ENCODE results near the gene YPEL2.

The YPEL2 gene

GRCh38 chr17:59345476-59345875, 14.0 kb downstream of the YPEL2 start:
- H3K4me1 ChIP-seq (ENCODE audit: control insufficient read depth, insufficient read depth, low read length): peaks cover 46% of the 10 kb centered on the region
- peaks cover 4% of the 10 kb centered on the region for H3K27me3 ChIP-seq (ENCODE audit: control insufficient read depth, insufficient read depth, low read length, poor library complexity, severe bottlenecking)
- H3K36me3 ChIP-seq (ENCODE audit: control insufficient read depth, insufficient read depth, low read length): no peaks in the 10 kb centered on the region
- H3K27ac ChIP-seq (ENCODE audit: insufficient read depth, low read depth, low read length, poor library complexity, severe bottlenecking): no peak overlapping the region
- no peak overlapping the region for H3K4me3 ChIP-seq (ENCODE audit: insufficient read depth, low read depth, low read length)
- WGBS, 2 experiments: 71 to 90% methylated on average over 7 of the region's 7 CpGs
- H3K9me3 ChIP-seq (ENCODE audit: control insufficient read depth, low read length): no peaks in the 10 kb centered on the region

- 94 to 97% methylated on average over 4 of the region's 4 CpGs for WGBS, 2 experiments
- H3K4me3 ChIP-seq (ENCODE audit: insufficient read depth, low read depth, low read length): no peak overlapping the region
- peaks cover 52% of the 10 kb centered on the region for H3K4me1 ChIP-seq (ENCODE audit: control insufficient read depth, insufficient read depth, low read length)
- H3K27me3 ChIP-seq (ENCODE audit: control insufficient read depth, insufficient read depth, low read length, poor library complexity, severe bottlenecking): peaks cover 4% of the 10 kb centered on the region
- H3K27ac ChIP-seq (ENCODE audit: insufficient read depth, low read depth, low read length, poor library complexity, severe bottlenecking): no peak overlapping the region
- no peaks in the 10 kb centered on the region for H3K36me3 ChIP-seq (ENCODE audit: control insufficient read depth, insufficient read depth, low read length)
- no peaks in the 10 kb centered on the region for H3K9me3 ChIP-seq (ENCODE audit: control insufficient read depth, low read length)
Observed at GRCh38 chr17:59346341-59346740, 14.9 kb downstream of the YPEL2 start.

GRCh38 chr17:59346876-59347407, 15.5 kb downstream of the YPEL2 start:
- H3K4me3 ChIP-seq (ENCODE audit: insufficient read depth, low read depth, low read length): no peak overlapping the region
- WGBS, 2 experiments: 97% methylated on average over 6 of the region's 6 CpGs
- H3K4me1 ChIP-seq (ENCODE audit: control insufficient read depth, insufficient read depth, low read length): peaks cover 48% of the 10 kb centered on the region
- no peaks in the 10 kb centered on the region for H3K9me3 ChIP-seq (ENCODE audit: control insufficient read depth, low read length)
- peaks cover 4% of the 10 kb centered on the region for H3K27me3 ChIP-seq (ENCODE audit: control insufficient read depth, insufficient read depth, low read length, poor library complexity, severe bottlenecking)
- no peak overlapping the region for H3K27ac ChIP-seq (ENCODE audit: insufficient read depth, low read depth, low read length, poor library complexity, severe bottlenecking)
- H3K36me3 ChIP-seq (ENCODE audit: control insufficient read depth, insufficient read depth, low read length): no peaks in the 10 kb centered on the region

DNA sequence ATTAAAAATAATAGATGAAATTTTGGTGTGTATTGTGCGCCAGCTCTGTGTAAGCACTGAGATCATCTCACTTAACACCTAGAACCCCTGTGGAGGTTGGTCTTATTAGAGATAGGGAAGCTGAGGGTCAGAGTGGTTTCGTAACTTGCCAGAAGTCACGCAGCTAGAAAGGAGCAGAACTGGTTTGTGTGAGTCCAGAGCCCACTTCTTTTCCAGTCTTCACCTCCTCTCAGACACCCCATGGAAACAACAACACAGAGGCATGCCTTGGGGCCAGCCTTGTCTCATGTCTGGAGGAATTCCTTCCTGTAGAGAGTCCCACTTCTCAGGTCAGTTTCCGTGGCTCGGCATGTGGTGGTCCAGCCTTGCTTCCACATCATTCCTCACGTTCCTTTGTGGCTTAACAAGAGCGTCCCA, 16.5 kb downstream of the YPEL2 start:
- Histone ChIP-seq H3K36me3 (ENCODE audit: control insufficient read depth, insufficient read depth, low read length) (no peaks in the 10 kb centered on the region), H3K27me3 (ENCODE audit: control insufficient read depth, insufficient read depth, low read length, poor library complexity, severe bottlenecking) (peaks cover 4% of the 10 kb centered on the region), H3K4me3 (ENCODE audit: insufficient read depth, low read depth, low read length) (no peak overlapping the region), H3K4me1 (ENCODE audit: control insufficient read depth, insufficient read depth, low read length) (peaks cover 40% of the 10 kb centered on the region), H3K27ac (ENCODE audit: insufficient read depth, low read depth, low read length, poor library complexity, severe bottlenecking) (no peak overlapping the region), H3K9me3 (ENCODE audit: control insufficient read depth, low read length) (no peaks in the 10 kb centered on the region)
- 84 to 90% methylated on average over 6 to 7 of the region's 7 CpGs for WGBS, 2 experiments

DNA sequence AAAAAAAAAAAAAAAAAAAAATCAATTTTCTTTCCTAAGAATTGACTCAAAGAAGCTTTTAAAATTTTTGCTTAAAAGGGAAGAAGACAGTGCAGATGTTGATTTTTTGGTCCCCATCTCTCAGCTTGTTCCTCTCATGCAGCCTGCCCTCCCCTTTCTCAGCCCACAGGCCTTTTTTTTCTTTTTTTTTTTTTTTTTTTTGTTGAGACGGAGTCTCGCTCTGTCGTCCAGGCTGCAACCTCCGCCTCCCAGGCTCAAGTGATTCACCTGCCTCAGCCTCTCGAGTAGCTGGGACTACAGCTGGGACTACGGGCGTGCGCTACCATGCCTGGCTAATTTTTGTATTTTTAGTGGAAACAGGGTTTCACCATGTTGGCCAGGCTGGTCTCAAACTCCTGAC, 17.7 kb downstream of the YPEL2 start:
- Histone ChIP-seq H3K4me1 (ENCODE audit: control insufficient read depth, insufficient read depth, low read length) (peaks cover 40% of the 10 kb centered on the region), H3K27ac (ENCODE audit: insufficient read depth, low read depth, low read length, poor library complexity, severe bottlenecking) (no peak overlapping the region), H3K36me3 (ENCODE audit: control insufficient read depth, insufficient read depth, low read length) (no peaks in the 10 kb centered on the region), H3K27me3 (ENCODE audit: control insufficient read depth, insufficient read depth, low read length, poor library complexity, severe bottlenecking) (no peaks in the 10 kb centered on the region), H3K4me3 (ENCODE audit: insufficient read depth, low read depth, low read length) (no peak overlapping the region), H3K9me3 (ENCODE audit: control insufficient read depth, low read length) (no peaks in the 10 kb centered on the region)
- WGBS, 2 experiments: 91% methylated on average over 8 of the region's 8 CpGs

- Histone ChIP-seq H3K27ac (ENCODE audit: insufficient read depth, low read depth, low read length, poor library complexity, severe bottlenecking) (no peak overlapping the region), H3K4me1 (ENCODE audit: control insufficient read depth, insufficient read depth, low read length) (peaks cover 16% of the 10 kb centered on the region), H3K4me3 (ENCODE audit: insufficient read depth, low read depth, low read length) (no peak overlapping the region), H3K27me3 (ENCODE audit: control insufficient read depth, insufficient read depth, low read length, poor library complexity, severe bottlenecking) (no peaks in the 10 kb centered on the region), H3K36me3 (ENCODE audit: control insufficient read depth, insufficient read depth, low read length) (no peaks in the 10 kb centered on the region), H3K9me3 (ENCODE audit: control insufficient read depth, low read length) (no peaks in the 10 kb centered on the region)
- WGBS, 2 experiments: 93 to 95% methylated on average over 16 of the region's 16 CpGs
Observed at GRCh38 chr17:59353106-59353854, 21.8 kb downstream of the YPEL2 start.

DNA sequence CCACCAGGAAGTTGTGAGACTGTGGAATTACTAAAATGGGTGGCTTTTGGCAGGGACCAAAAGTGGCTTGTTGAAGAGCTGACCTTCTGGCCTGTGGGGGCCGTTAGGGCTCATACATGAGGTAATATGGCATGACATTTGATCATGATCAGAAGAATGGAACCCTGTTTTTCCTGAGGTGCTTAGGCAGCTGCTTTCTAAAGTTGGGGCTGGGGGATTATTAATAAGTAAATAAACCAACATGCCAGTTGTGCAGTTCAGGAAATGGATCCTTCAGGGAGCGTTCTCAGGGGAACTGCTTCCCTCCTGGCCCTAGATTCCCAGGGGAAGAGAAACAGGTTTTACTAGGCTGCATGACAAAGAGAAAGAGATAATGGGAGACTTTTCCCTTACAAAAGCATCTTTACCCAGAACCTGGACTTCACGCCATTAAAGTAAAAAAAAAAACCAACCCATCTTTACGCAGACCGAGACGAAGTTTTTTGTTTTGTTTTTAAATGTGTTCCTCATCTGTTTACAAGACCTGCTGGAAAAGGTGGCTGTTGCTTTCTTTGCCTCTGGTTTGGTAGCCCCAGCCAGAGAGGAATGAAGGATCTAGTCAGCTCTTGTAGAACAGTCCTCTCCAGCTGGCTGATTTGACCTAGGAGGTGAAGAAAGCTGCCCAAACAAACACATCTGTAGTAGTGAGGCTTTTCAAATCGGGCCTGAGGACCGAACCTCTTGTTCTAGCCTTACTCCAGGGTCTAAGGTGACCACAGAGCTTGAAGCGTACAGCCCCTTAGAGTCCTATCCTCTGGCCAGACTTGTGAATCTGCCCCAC, 22.7 kb downstream of the YPEL2 start:
- Histone ChIP-seq H3K27ac (ENCODE audit: insufficient read depth, low read depth, low read length, poor library complexity, severe bottlenecking) (no peak overlapping the region), H3K4me1 (ENCODE audit: control insufficient read depth, insufficient read depth, low read length) (peaks cover 13% of the 10 kb centered on the region), H3K4me3 (ENCODE audit: insufficient read depth, low read depth, low read length) (no peak overlapping the region), H3K27me3 (ENCODE audit: control insufficient read depth, insufficient read depth, low read length, poor library complexity, severe bottlenecking) (no peaks in the 10 kb centered on the region), H3K9me3 (ENCODE audit: control insufficient read depth, low read length) (no peaks in the 10 kb centered on the region), H3K36me3 (ENCODE audit: control insufficient read depth, insufficient read depth, low read length) (no peaks in the 10 kb centered on the region)
- WGBS, 2 experiments: 77 to 84% methylated on average over 8 to 9 of the region's 9 CpGs

DNA sequence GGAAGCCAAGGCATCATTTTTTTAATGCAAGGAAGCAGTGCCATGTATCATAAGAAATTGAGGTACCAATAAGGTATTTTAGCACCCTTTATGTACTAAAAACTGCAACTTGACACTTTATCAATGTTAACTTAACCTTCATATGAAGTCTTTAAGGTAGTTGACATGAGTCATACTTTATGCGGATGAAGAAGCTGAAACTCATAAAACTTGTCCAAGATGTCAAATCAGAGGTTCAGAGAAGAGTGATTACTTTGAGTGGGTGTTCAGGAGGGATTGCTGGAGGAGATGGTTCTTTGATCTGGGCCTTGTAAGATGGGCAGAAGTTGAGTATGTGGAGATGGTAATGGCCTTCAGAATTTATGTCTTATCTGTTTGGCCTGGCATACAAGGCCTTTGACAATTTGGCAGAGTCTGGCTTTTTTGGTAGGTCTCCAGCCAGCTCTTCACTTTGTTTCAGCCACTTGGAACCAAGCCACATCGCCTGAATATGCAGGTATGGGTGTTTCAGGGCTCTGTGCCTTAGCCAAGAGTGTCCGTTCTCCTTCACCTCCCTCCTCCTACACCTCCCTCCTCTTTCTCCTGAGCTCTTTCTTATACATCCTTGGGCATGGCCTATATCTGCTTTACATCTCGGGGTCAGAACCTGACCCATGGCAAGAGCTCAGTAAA, 23.7 kb downstream of the YPEL2 start:
- Histone ChIP-seq H3K4me3 (ENCODE audit: insufficient read depth, low read depth, low read length) (no peak overlapping the region), H3K4me1 (ENCODE audit: control insufficient read depth, insufficient read depth, low read length) (peaks cover 12% of the 10 kb centered on the region), H3K27me3 (ENCODE audit: control insufficient read depth, insufficient read depth, low read length, poor library complexity, severe bottlenecking) (no peaks in the 10 kb centered on the region), H3K36me3 (ENCODE audit: control insufficient read depth, insufficient read depth, low read length) (no peaks in the 10 kb centered on the region), H3K9me3 (ENCODE audit: control insufficient read depth, low read length) (no peaks in the 10 kb centered on the region), H3K27ac (ENCODE audit: insufficient read depth, low read depth, low read length, poor library complexity, severe bottlenecking) (no peak overlapping the region)
- WGBS, 2 experiments: 91 to 98% methylated on average over 4 of the region's 4 CpGs

DNA sequence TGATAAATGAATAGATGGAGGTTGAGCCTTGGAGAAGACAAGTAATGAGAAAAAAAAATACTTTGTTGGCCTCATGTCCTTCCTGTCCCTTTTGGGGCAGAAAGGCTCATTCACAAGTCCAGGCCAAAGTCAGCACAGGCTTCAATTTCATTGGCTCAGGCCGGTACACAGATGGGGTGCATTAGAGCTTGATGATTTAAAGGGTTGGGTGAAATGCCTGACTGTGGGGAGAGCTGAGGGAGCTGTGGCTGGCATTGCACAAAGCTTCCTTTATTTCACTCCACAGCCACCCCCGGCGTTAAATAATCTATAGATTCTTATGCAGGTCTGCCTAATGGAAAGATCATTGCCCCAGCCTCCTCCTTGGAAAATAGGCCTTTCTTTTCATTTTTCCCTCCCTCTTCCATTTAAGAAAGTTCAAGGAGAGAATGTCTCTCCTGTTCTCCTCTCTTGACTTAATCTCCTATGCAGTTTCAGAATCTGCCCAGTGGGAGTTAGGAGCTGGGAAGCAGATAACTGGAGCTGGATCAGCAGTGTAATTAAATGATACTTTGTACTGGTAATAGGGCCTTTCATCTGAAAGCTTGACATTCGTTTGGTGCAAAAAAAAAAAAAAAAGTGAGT, 24.4 kb downstream of the YPEL2 start:
- H3K4me1 ChIP-seq (ENCODE audit: control insufficient read depth, insufficient read depth, low read length): peaks cover 6% of the 10 kb centered on the region
- no peak overlapping the region for H3K4me3 ChIP-seq (ENCODE audit: insufficient read depth, low read depth, low read length)
- no peaks in the 10 kb centered on the region for H3K36me3 ChIP-seq (ENCODE audit: control insufficient read depth, insufficient read depth, low read length)
- H3K27ac ChIP-seq (ENCODE audit: insufficient read depth, low read depth, low read length, poor library complexity, severe bottlenecking): no peak overlapping the region
- H3K9me3 ChIP-seq (ENCODE audit: control insufficient read depth, low read length): no peaks in the 10 kb centered on the region
- no peaks in the 10 kb centered on the region for H3K27me3 ChIP-seq (ENCODE audit: control insufficient read depth, insufficient read depth, low read length, poor library complexity, severe bottlenecking)
- WGBS, 2 experiments: 92 to 95% methylated on average over 4 of the region's 4 CpGs
